DMS153 treated with DMSO at 0.1 percent for 48 hours (cell line): ENCODE data around the gene NCAPD2.
"Not testable (repeated sequence)": the region's sequence is repeated elsewhere in the genome, so short reads cannot be mapped to it uniquely, and the experiment has no call there.

Experiments used
- DNase-seq: peaks from one replicate; lab custom pipeline; 2025; ENCODE audit not compliant: unreplicated experiment; lab: John Stamatoyannopoulos, UW

The NCAPD2 gene

GRCh38 chr12:6489449-6489848 lies 4.5 kb upstream of the NCAPD2 start:
- DNase-seq, result no peak

DNA sequence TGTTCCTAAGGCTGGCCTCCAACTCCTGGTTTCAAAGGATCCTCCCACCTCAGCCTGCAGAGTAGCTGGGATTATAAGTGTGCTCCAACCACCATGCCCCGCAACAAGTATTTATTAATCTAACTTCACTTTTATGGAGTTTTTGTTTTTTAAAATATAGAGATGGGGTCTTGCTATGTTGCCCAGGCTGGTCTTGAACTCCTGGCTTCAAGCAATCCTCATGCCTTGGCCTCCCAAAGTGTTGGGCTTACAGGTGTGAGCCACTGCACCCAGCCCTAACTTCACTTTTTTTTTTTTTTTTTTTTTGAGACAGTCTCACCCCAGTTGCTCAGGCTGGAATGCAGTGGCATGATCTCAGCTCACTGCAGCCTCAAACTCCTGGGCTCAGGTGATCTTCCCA lies 3.2 kb upstream of the NCAPD2 start:
- DNase-seq, result not testable (repeated sequence)

- DNase-seq, result peak; percentile 78
These were observed 935 bp upstream of the NCAPD2 start, which contains the start of gene MRPL51 for GRCh38 chr12:6492838-6493496. Gene MRPL51 (minus strand): TSS chr12:6493262. CDS start chr12:6493136, 126 bp downstream.

DNA sequence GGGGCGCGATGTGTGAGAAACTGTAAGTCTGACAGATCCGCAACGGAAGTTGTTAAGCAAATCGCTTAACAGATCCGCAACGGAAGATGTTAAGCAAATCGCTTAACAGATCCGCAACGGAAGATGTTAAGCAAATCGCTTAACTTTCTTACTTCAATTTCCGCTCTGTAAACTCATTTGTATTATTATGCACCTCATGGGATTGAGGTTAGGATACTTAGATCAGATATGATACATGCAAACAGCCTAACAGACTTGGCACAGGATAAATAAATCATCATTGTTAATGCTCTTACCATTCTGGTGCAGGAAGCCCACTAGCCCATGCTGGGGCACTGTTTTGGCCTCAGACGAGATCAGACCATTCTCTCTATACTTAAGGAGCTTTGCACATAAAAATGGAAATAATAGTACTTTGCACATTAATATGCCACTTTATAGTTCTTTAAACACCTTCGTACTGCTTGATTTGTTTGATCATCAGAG lies 399 bp downstream of the NCAPD2 start:
- peak; percentile 27 for DNase-seq

- no peak for DNase-seq
These were observed 1.1 kb downstream of the NCAPD2 start for GRCh38 chr12:6494968-6495367.

DNA sequence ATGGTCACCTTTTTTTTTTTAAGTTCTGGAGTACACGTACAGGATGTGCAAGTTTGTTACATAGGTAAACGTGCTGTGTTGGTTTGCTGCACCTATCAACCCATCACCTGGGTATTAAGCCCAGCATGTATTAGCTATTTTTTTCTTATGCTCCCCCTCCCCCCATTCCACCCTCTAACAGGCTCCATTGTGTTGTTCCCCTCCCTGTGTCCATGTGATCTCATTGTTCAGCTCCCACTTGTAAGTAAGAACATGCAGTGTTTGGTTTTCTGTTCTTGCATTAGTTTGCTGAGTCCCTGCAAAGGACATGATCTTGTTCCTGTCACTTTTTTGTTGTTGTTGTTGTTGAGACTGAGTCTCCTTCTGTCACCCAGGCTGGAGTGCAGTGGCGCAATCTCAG lies 3.4 kb downstream of the NCAPD2 start:
- DNase-seq, result not testable (repeated sequence)

DNA sequence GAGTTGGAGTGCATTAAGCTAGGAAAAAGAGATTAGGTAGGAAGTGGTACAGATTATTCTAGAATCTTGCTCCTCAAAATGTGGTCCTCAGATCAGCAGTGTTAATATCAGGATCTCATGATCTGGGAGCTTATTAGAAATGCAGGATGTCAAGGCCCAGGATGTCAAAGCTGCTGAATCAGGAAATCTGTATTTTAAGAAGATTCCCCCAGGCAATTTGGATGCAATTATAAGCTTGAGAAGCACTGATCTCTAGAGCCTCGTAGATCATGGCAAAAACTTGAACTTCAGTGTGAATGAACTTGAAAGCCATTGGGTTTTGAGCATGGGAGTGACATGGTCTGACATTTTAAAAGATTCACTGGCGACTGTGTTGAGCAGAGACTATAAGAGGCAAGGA lies 6.6 kb downstream of the NCAPD2 start:
- DNase-seq, result no peak

GRCh38 chr12:6507102-6507998 lies 13.4 kb downstream of the NCAPD2 start:
- DNase-seq, result no peak

- DNase-seq, result no peak
These were observed 14.2 kb downstream of the NCAPD2 start for GRCh38 chr12:6508087-6508486.

GRCh38 chr12:6520186-6520585 lies 26.3 kb downstream of the NCAPD2 start:
- no peak for DNase-seq

DNA sequence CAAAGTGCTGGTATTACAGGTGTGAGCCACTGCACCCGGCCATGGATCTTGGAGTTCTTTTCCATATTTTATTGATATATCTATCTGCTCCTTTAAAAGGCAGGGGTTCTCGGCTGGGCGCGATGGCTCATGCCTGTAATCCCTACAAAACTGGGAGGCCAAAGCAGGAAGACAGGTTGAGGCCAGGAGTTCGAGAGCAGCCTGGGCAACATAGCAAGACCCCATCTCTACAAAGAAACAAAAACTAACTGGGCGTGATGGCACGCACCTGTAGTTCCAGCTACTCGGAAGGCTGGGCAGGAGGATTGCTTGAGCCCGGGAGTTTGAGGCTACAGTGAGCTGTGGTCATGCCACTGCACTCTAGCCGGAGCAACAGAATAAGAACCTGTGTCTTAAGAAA lies 28.3 kb downstream of the NCAPD2 start:
- no peak for DNase-seq

DNA sequence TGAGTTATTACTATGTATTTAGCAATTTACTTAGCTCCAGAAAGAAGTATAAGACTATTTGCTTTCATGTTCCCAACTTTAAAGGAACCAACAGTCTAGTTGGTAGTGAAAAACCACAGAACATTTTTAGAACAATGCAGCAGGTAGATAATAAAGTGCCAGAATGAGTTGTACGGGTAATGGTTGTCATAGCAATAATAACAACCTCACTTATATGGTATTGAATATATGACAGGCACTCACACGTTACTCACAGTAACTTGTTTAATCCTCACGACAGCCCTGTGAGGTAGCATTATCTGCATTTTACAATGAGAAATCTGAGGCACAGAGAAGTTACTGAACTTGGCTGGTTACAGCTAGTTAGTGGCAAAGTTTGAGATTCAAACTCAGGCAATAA lies 29.8 kb downstream of the NCAPD2 start:
- DNase-seq, result no peak

- DNase-seq, result no peak
These were observed 30.7 kb downstream of the NCAPD2 start for GRCh38 chr12:6524648-6525047.

- no peak for DNase-seq
These were observed 32.3 kb downstream of the NCAPD2 start for GRCh38 chr12:6526201-6526600.

GRCh38 chr12:6526766-6527525 lies 33.0 kb downstream of the NCAPD2 start:
- DNase-seq, result no peak

DNA sequence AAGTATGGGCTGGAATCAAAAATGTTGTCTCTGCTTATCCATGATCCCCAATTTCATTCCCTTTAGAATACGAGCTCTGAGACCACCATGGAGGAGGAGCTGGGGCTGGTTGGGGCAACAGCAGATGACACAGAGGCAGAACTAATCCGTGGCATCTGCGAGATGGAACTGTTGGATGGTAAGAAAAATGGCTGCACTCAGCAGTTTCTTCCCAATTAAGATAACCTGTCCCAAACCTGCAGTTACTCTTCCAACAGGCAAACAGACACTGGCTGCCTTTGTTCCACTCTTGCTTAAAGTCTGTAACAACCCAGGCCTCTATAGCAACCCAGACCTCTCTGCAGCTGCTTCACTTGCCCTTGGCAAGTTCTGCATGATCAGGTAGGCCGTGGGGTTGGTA lies 33.8 kb downstream of the NCAPD2 start:
- DNase-seq, result no peak

DNA sequence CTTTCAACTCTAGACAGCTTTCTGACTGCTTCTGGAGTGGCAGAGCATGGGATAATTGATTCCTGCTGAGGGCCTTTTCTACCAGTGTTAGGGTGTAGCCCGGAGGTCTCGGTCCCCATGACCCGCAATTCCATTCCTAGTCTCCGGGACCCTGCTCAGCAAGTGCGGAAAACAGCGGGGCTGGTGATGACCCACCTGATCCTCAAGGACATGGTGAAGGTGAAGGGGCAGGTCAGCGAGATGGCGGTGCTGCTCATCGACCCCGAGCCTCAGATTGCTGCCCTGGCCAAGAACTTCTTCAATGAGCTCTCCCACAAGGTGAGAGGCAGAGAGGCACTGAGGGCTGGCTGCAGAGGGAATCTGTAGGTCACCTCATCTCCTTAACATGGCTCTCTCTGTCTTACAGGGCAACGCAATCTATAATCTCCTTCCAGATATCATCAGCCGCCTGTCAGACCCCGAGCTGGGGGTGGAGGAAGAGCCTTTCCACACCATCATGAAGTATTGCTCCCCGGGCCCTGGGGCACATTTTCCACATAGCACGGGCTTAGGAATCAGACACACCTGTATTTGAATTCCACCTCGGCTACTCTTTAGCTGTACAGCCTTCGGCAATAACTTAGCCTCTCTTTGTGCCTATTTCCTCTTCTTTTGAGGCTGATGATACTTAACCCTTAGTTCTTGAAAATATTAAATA lies 34.8 kb downstream of the NCAPD2 start:
- DNase-seq, result no peak

- no peak for DNase-seq
These were observed 35.4 kb downstream of the NCAPD2 start for GRCh38 chr12:6529291-6529737.

DNA sequence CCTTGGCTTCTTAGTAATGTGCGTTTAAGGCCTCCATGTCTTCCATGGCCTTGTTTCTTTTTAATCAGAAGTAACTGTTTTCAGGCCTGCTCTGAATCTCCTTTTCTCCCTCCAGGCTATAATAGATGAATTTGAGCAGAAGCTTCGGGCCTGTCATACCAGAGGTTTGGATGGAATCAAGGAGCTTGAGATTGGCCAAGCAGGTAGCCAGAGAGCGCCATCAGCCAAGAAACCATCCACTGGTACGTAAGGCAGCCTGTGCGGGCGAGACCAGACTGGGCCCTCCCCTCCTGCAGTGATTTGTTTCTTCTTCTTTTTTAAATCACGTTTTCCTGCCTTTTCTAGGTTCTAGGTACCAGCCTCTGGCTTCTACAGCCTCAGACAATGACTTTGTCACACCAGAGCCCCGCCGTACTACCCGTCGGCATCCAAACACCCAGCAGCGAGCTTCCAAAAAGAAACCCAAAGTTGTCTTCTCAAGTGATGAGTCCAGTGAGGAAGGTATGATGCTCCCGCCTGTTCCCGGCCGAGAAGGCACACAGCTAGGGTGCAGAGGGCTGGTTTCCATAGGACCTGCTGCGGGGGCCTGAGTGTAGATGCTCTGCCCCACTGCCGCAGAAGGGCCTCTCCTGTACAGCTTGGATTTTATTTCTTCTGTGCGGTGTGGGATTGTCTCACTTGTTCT lies 36.8 kb downstream of the NCAPD2 start:
- DNase-seq, result no peak
